ELR (cell line): Measurements from ENCODE around the gene ATP1A3.

Source experiments
- DNase-seq: peaks from one replicate; pipeline ENCODE4 v3.0.0-alpha.2; 2015; ENCODE audit warnings: low read depth

Gene ATP1A3

GRCh38 chr19:41928754-41929535, 65.1 kb downstream of the ATP1A3 start:
- DNase-seq, result no peak

GRCh38 chr19:41928221-41928683, 65.8 kb downstream of the ATP1A3 start, which contains the start of gene ERFL:
Gene ERFL, minus strand, starts transcription at chr19:41928449. Its CDS starts 15,530 bp downstream, at chr19:41912919.
- no peak for DNase-seq

- DNase-seq, result no peak
These were observed 66.4 kb downstream of the ATP1A3 start for GRCh38 chr19:41927497-41928192.

DNA sequence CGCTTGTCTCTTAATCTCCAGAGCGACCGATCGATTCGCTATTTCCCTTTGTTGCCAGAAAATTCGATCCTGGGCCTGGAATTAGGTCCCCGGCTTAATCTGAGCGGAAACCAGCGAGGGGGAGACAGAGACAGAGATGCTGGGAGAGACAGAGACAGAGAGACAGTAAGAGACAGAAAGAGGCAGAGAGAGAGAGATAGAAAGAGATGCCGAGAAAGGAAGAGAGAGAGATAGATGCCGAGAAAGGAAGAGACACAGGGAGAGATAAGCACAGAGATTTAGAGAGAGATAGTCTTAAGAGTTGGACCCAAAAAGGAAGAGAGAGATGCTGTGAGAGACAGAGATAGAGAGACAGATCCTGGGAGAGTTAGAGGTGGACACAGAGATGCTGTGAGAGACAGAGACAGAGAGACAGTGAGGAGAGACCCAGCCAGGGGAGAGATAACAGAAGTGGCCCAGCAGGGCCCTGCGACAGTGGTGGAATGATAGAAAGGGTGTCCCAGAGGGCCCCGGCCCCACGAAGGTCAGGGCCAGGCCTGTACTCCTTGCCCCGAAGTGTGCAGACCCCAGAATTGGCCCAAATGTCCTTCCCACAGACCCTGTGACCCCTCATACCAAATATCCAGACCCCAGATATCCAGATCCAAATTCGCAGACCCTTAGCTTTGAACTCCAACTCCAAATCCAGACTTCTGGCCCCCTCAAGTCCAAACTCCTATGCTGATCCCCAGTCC, 67.1 kb downstream of the ATP1A3 start:
- no peak for DNase-seq

DNA sequence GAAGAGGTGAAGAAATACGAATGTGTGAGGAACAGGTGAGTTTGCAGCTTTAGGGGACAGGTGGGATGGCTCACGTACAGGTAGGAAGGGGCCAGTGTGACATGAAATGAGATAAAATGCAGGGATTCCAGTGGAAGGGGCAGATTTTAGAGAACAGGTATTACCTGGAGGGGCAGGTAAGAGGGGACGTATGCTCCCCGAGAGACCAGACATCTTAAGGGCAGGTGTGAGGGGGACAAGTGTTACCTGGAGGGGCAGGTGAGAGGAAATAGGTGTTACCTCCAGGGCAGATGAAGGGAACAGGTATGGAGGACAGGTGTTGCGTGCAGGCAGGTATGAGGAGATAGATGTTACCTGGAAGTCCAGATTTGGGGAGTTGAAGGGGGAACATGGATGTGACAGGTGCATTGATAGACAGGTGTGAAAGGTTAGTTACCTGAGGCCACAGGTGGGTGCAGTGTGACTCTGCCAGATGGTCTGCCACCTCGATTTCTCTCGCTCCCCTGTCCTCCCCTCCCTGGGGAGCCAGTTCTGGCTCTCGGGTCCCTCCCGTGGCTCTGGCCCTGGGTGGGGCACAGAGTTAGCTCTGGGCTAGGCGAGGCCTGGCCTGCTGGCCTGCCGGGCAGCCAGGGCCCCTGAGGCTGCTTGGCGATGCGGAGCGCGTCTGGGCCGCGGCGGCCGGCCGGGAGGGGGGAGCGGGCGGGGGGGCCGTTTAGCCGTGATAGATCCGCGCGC, 67.8 kb downstream of the ATP1A3 start:
- no peak for DNase-seq

DNA sequence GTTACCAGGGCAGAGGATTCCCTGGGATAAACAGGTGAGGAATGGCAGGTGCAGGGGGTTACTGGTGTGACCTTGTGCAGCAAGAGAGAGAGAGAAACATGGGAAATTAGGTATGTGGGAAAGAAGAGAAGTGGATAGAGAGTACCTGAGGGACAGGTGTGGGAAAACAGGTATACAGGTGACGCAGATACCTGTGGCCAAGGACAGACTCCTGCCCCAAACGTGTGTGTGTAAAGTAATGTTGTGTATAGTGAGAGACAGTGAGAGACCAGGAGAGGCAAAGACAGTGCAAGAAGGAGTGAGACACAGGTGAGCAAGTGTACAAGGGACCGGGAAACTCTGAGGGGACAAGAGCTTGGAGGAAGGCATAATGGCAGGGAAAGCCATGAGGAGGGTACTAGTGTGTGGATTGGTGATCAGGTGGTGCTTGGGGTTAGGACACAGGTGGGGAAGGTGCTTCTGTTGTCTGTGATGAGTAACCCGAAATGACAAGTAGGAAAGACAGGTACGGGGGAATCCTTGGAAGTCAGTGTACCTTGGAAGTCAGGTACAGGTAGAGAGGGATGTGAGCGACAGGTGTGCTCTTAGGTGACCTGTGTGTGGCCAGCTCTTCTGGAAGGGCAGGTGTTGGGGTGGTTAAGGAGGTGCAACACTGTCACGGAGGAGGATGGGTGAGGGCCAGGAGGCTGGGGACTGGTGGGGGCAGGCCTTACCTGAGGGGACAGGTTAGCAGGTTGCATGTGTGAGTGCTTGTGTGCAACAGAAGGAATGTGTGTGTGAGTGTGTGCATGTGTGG, 68.6 kb downstream of the ATP1A3 start:
- DNase-seq, result no peak

- DNase-seq, result no peak
These were observed 69.6 kb downstream of the ATP1A3 start for GRCh38 chr19:41924151-41925145.

GRCh38 chr19:41923045-41923788, 70.8 kb downstream of the ATP1A3 start:
- DNase-seq, result no peak

DNA sequence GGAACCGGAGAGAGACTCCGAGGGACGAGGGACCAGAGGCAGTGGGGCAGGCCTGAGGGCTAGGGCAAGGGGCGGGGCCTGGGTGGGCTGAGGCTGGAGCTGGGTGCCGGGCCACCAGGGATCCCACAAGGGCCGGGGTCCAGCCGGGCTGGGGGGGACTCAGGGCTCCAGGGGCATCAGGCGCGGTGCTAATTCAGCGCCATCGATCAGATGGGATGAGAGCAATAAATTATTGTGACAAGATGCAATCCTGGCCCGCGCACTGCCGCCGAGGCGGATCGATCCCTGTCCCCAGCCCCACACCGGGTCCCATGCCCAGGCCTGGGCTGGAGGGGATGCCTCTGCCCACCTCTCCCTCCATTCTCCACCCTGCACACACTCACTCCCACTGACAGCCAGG, 71.4 kb downstream of the ATP1A3 start:
- no peak for DNase-seq

DNA sequence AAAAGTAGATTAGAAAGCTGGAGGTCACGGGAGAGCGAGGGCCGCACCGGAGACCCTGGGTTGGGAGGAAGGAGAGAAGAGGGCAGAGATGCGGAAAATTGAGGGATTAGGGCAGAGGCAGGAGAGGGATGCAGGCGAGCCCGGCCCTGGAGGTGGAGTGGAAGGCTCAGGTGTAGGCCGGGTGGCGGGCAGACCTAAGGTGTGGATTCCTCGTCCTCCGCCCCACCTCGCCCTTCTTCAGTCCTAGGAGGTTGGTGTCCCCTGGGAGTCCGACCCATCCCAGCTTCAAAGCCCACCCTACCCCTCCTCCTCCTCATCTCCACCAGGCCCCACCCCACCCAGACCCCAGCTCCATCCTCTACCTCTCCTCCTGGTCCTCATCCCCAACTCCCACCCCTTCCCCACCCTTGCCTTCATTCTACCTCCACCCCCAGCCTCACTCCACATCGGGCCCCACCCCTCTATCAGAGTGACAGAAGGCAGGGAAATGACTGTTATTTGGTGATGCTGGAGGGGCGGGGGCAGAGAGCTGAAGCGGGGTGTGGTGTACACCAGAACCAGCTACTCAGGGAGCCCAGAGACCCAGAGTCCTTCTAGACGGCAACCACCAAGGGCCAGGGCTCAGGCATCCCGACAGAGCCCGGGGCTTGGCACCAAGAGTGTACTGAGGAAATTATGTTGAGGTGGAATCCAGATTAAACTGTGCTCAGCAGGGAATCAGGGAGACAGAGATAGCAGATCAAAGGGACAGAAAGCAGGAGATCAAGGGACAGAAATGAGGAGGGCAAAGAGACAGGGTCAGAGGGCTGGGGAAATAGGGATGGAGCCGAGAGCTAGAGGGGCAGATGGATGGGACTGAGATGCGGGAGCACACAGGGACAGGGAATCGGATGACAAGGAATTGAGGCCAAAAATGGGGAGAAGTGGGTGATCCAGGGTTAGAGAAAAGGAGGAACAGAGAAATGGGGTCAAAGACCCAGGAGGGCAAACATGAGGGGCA, 72.2 kb downstream of the ATP1A3 start:
- DNase-seq, result no peak

- no peak for DNase-seq
These were observed 73.0 kb downstream of the ATP1A3 start for GRCh38 chr19:41920882-41921576.

DNA sequence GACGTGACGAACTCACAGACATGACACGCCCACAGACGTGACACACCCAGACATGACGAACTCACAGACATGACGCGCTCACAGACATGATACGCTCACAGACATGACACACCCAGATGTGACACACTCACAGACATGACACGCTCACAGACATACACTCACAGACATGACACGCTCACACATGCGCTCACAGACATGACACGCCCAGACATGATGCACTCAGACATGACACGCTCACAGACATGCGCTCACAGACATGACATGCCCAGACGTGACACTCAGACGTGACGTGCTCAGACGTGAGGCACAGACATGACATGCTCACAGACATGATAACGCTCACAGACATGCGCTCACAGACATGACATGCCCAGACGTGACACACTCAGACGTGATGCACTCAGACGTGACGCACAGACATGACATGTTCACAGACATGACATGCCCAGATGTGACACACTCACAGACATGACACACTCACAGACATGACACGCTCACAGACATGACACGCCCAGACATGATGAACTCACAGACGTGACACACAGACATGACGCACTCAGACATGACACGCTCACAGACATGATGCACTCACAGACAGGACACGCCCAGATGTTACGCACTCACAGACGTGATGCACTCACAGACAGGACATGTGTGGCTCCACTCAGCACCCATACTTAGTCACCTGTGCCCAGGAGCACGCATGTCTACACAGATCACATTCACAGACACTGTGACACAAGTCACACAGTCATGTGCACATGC, 73.9 kb downstream of the ATP1A3 start:
- DNase-seq, result no peak

- DNase-seq, result no peak
These were observed 75.3 kb downstream of the ATP1A3 start for GRCh38 chr19:41918653-41919244.

GRCh38 chr19:41918095-41918494, 75.9 kb downstream of the ATP1A3 start:
- no peak for DNase-seq

GRCh38 chr19:41917676-41918075, 76.4 kb downstream of the ATP1A3 start:
- no peak for DNase-seq
